Umbilical cord (tissue), 2 donors: Measurements from ENCODE around the gene PSORS1C2. TPM values are rescaled to one million over a fixed set of nuclear protein-coding genes. Genes with fewer than 3 reads are reported as not detected.

Experiments
- DNase-seq: peaks from one replicate; pipeline ENCODE4 v3.0.0-alpha.2; 2015; ENCODE audit warnings: low spot score
- total RNA-seq: library from RNA; depleted of rRNA; stranded (reverse); fragments of >200 nt; gene quantifications from one replicate; pipeline ENCODE4 v1.2.3, GENCODE V29; 2014; ENCODE audit warnings: low replicate concordance; ENCODE audit not compliant: insufficient read depth

Gene PSORS1C2
- total RNA-seq, 1 donor from 2014 or later = not detected

DNA sequence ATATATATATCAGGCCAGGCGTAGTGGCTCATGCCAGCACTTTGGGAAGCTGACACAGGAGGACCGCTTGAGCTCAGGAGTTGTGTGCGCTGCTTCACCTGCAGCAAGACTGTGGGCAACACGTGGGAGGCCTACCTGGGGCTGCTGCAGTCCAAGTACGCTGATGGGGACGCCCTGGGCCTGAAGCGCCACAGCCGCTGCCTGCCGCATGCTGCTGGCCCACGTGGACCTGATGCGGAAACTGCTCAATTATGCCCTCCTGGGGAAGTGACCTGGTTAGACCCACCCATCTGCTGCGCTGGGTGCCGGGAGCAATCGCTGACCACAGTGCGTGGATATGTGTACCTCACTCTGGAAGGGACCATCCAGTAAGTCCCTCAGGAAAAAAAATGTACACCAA lies 1.8 kb upstream of the PSORS1C2 start:
- DNase-seq = no peak

DNA sequence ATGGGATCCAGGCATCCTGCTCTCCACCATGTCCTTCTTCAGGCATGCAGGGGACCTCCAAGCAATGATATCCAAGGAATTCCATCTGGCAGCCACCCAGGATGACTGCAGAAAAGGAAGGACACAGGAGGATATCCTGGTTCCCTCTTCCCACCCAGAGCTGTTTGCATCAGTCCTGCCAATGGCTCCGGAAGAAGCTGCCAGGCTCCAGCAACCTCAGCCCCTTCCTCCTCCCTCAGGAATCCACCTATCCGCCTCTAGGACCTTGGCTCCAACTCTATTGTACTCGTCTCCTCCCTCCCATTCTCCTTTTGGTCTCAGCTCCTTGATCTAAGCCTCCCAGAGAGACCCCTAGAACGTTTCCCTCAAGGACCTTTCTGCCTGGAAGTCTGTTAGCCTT lies 733 bp upstream of the PSORS1C2 start:
- peak; percentile 20 for DNase-seq

DNA sequence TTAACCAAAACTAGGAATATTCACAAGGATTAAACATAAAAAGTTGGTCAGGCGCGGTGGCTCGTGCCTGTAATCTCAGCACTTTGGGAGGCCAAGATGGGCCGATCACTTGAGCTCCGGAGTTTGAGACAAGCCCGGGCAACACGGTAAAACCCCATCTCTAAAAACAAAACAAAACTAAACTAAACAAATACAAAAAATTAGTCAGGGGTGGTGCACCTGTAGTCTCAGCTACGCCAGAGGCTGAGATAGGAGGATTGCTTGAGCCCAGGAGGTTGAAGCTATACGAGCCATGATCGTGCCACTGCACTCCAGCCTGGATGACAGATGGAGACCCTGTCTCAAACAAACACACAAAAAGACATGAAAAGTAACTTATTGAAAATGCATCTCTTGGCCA lies 3.2 kb downstream of the PSORS1C2 start:
- no peak for DNase-seq

DNA sequence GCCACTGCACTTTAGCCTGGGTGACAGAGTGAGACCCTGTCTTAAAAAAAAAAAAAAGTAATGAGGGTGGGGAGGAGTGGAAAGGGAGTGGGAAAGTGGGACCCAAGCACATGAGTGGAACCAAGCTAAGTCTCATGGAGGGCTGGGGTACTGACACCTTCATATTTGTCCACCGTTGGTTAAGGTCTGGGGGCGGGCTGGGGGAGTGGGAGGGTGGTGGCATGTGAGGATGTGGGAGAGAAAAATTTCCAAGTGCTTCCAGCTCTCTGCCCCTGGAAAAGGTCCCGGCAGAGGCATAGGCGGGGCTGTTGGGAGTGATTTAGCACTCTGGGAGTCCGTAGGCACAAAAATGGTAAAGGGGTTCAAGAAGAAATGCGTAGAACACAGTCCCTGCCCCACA lies 6.1 kb downstream of the PSORS1C2 start:
- no peak for DNase-seq

DNA sequence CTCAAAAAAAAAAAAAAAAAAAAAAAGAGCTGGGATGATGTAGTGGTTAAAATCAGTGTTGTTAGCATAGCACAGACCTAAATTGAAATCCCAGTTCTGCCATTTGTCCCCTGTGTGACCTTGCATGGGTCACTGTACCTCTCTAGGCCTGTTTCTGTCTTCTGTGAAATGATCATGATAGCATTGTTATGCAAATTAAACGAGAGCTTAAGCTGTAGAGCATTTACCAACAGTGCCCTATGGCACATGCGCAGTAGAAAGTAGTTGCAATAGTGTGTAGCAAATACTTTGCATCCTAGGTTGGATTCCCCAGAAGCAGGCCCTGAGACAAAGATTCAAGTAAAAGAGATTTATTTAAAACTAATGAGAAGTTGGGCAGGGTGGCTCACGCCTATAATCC lies 7.3 kb downstream of the PSORS1C2 start:
- no peak for DNase-seq

DNA sequence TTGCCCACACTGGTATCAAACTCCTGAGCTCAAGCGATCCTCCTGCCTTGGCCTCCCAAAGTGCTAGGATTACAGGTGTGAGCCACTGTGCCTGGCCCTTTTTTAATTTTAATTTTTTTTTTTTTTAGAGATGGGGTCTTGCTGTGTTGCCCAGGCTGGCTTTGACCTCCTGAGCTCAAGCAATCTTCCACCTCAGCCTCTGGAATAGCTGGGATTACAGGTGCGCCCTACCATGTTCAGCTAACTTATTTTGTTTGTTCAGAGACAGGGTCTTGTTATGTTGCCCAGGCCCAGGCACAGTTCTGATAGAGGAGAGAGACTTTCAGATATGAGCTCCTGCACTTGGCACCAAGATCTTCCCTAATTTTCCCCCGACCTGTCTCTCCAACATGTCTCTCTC lies 8.1 kb downstream of the PSORS1C2 start:
- no peak for DNase-seq

DNA sequence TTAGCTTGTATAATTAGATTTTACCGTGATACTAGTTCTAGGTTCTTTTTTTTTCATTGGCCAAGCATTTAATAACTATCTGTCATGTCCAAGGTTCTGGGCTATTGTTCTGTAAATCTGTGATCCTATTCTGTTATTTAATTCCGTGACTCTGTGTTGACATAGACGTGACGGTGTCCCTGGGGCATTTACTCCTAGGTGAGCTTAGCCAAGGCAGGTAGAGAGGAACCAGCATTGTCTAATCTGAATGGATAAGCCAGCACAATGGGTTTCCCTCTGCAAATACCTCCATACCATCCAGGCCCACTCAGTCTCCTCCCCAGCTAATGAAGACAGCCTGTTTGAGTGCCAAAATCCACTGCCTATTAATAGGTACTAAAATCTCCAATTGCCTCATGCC lies 9.7 kb downstream of the PSORS1C2 start:
- DNase-seq = no peak

DNA sequence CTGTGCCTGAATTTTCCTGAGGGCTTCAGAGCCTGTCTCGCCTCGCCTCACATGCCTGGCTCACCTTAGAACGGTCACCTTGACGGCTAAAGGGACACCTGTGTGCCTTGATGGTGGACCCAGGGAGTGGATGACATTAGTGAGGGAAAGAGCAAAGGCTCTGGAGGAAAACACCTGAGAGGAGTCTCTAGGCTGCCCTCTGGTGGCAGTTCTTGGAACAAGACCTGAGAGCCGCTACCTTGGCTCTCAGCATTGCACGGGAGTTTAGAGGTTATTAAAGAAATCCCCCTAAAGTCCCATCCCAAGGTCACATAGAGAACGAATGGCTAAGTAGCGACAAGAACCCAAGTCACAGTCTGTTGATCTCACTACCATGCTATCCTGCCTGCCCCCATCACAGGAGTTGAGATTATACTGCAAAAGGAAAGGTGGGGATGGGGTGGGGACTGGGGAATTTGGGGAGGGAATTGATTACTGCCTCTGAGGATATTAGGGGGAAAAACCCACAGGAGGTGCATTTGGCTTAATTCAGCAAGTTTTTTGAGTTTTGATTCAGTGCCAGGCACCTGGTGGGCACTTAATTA lies 10.7 kb downstream of the PSORS1C2 start:
- DNase-seq = peak; percentile 52

DNA sequence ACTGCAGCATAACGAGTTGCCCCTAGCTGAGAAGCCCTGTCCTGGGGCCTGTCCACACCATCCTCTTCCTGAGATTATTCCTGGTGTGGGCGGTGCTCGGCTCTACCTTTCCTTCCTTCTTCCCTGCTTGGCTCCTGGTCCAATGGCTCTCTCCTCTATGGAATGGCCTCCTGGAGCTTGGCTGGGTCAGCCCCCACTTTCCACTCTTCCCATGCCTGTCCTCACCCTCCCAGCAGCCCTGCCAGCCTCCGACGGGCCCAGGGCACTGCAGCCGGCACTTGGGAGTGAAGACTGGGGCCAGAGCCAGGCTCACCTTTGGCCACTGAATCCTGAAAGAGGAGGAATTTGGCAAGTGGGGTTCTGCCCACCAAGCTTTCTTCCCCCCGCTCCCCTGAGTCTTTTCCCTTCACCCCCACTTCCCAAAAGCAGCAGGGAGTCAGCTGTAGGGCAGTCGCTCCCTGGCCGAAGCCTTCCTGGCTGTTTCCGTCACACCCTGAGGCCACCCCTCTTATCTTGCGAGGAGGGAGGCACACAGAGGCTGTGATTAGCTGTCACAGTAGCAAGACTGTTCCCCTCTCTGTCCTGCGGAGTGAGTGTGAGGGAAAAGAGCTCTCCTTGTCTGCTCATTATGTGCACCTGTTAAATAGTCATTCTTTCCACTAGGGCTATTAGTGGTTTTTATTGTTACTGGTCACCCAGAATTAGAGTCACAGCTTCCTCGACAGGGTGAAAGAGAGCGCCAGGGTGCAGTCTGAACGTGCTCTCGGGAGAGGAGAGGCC lies 12.3 kb downstream of the PSORS1C2 start:
- DNase-seq = no peak

DNA sequence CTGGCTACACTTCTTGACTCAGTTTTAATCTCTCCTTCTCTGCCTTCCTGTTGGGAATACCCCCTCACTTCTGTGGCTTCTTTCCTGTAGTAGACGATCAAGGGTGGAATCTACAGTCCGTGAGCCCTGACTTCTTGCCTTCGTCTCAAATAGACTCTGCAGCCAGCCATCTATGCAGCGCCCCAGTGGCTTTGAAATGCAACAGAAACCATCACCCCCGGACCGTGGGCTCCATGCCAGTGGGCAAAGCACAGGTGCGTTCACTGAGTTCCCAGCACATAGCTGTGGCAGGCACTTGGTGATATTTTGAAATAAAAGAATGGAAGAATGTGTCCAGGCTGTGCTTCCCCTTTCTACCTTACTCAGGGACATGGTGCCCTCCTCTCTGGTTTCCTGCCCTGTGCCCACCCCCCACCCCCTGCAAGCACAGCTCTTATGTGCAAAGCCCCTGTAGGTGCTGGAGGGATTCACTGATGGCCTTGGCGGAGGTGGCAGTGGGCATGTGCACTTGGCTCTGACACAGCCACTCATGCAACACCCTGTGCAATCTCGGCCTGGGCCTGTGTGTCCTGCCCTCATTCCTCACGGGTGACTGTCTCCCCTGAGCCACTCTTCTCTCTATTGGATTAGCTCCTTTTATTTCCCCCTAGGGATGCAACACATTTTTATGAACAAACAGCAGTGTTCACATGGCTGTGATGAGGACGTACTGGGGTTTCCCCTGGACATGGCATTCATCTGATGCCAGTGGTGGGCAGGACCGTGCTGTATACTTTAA lies 13.1 kb downstream of the PSORS1C2 start:
- no peak for DNase-seq

DNA sequence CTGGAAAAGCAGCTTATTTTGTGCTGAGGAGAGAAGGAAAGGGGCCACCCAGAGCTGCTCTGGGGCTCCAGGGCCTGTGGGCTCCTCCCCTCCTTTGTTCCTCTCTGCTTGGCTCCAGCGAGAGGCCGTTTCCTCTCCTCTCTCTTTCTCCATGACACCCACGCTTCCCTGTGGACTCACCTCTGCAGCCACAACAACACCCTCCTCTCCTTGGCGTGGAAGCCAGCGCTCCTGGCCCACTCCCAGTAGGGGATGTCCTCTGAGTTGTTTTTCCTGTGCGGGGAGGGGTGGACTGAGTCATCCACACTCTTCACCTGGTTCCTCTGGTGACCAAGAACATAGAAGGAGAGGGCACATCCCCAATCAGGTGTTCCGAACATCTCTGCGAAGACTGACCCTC lies 13.7 kb downstream of the PSORS1C2 start:
- no peak for DNase-seq

DNA sequence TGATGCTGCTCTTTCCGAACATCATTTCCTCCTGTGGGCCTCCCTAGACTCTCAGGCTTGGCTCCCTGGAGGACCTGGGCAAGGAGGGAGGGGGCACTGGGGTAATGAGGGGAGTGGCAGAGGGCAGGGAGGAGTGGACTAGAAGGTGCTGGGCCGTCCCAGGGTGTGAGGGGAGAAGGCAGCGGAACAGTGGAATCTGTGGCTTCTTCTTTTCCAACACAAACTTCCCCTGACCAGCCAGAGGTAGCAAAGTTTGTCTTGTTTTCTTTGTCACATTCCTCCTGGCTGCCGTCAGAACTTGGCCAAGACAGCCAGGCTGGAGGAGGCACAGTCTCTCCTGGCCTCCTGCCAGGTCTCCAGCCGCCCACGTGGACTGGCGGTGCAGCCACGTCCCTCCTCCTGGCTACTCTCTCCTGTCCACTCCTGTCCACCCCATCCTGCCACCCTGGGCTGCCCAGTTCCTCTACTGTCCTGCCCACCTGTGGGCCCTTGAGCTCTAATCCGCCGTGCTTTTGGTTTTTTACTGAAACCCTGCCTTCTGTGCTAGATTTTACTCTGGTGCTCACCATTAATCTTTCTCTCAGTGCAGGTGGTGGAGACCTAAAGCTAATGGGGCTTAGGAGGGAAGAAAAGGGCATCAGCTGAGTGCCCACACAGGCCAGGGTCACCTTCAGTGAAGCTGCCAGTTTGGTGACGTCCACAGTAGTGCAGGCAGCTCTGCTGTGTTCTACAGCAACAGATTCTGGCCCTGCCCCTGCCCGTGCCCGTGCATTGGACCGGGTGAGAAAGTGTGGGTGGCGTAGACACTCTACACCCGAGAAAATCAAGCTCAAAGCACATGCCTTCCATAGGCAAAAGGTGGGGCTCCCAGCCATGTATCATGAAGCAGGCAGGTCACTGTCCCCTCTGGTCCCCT lies 15.8 kb downstream of the PSORS1C2 start:
- peak; percentile 93 for DNase-seq

DNA sequence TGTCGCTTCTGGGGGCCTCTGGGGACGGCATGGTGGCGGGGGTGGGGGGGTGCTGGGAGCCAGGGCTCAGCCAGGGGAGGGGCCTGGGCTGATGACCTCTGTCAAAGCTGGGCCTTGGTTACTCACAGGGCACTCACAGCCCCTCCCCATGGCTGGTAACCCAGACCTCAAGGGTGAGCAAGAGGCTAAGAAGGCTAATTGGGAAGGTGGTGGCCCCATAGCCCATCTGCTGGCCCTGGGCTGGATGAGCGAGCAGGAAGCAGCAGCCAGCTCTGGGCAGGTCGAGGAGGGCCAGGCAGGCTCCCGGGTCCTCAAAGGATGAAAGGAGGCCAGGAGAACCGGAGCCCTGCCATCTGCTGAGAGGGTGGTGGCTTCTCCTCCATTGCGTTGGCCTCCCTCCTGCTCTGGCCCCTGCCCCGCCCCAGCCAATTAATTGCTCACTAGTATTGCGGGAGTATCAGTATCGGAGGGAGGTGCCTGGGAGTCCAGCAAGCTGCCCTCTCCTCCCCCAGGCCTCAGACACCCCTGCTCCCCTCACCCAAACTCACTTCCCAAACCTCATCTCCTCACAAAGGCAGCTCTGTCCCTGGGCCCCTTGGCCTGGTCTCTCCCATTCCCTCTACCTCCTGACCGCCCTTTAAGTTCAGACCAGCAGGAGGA lies 17.6 kb downstream of the PSORS1C2 start:
- no peak for DNase-seq

DNA sequence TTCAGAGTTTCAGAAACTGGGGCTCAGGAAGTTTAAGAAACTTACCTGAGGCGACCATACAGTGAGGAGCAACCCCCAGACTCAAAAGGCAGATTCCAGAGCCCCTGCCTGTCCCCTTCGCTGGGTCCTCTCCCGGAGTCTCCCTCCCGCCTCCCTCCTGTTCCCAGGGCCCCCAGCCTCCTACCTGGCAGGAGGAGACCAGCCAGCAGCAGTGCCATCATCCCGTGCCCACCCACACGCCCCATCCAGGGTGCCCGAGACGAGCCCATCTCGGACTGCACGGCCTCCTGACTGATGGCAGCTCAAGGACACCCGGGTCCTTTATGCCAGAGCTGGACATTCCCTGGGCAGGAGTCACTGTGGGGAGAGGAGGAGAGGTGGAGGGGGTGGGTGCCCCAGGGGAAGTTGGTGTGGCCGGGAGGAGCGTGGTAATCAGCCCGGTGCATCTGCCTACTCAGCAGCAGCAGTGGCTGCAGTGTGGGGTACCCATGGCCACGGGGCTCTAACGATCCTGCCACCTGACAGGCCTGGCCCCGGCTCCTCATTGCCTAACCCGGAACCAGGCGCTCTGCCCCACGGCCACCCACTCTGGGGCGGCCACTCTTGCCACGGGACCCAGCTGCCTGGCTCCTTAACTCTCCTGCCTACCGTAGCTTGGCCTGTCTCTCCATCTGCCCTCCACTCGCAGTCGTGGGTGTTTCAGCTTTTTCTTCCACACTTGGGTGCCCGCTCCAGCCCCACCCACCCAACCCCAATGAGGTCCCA lies 18.5 kb downstream of the PSORS1C2 start, which contains the start of gene CDSN:
CDSN (minus strand) TSS at position 296 of the 765 bp plus-strand sequence; CDS start at position 269, 27 bp downstream.
- no peak for DNase-seq

DNA sequence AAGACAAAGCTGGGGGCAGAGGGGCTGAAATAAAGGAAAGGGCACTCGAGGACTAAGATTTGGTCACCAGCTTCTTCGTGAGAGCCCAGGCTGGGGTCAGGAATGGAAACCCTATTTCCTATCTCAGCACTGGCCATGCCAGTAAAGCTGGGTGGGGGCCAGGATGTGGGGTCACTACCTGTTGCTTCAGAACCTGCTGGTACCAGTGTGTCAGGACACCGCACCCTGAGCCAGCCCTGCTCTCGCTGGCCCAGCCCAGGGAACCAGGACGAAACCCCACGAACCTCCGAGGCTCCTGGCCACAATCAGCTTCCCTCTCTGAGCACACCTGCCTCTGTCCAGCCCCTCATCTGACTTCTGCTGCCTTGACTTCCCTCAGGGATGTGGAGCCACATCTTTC lies 20.7 kb downstream of the PSORS1C2 start:
- DNase-seq = no peak

DNA sequence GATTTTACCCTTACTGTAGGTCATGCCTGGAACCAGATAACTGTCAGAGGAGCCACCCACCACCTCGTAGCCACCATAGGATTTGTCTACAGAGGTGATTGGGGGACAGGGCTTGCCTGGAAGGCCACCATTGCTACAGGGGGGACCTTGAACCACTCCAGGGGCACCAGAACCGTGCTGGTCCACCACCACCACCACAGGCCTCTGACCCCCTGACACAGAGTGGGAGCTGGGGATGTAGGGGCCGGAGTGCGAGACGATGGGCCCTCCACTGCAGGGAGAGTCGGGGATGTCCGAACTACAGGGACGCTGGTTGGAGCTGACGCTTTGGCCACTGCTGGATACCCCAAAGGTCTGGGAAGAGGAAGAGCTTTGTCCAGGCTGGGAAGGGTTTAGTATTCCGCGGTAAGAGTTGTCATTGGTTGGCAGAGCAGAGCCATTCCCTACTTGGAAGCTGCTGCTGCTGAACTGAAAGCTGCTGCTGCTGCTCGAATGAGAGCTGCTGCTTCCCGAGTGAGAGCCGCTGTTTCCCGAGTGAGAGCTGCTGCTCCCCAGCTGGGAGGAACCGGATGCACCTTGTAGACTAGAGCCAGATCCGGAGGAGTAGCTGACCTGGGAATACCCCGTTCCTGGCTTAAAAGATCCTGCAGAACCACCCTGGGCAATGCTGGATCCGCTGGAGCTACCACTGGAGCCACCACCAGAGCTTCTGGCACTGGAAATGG lies 22.0 kb downstream of the PSORS1C2 start:
- no peak for DNase-seq

DNA sequence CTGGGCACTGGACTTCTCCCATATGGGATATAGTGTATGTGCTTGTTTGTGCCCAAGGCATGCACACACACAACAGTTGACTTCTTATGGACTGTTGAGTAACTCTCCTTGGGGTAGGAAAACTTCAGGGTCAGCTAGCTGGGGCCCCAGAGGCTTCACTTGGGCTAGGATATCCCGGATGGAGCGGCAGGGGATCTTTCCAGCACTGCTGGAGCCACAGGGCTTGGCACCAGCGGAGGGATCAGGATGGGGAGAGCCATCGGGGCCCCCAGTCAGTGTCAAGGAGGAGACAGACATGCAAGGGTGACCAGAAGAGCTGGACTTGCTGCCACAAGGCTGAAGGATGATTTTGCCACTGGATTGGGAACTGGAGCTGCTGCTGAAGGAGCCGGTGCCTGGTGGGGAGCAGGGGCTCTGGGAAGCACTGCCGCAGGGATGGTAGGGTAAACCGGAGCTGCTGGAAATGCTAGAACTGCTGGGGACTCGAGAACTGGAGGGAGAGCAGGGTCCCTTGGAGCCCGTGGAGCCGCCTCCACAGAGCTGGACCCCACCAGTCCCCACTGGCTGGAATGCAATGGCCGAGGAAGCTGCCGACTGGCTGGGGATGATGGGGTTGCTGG lies 22.8 kb downstream of the PSORS1C2 start:
- DNase-seq = no peak

DNA sequence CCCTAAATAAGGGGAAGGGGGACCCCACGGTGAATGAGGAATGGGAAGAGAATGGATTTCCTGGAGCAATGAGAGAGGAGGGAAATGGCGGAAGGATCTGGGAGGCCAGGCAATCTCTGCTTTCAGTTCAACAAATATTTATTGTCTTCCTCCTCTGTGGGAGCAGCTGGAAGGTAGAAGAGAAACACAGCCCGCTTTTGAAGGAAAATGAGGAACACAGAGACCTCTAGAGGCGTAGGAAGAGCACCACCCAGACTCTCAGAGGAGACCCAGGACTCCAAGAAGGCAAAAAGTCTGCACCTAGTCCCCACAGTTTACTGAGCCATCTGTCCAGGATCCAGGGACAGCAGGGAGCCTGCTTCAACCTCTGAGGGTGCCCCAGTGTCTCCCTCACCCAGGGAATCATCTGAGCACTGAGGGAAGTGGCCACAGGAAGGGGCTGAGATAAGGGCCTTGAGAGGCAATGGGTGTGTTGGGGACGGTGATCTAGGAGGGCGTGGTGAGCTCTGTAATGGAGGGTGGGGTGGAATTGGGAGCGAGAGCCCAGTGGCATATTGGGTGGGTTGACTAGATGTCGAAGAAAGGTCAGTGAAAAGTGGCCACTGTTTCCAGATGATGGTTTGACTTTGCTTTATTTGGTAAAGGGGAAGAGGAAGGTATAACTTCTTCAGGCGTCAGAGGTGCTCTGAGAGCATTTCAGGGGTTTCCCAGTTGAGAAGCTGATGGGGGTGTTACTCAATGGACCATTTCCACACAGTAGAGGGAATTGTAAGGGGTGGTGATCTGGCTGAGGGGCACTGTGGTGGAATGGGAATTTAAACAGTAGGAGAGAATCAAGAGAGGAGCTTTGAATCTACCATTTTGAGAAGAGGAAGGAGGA lies 23.7 kb downstream of the PSORS1C2 start:
- peak; percentile 72 for DNase-seq
